Thyroid gland (tissue), 4 donors: ENCODE results near the gene KANK3.

ENCODE experiments used
- CTCF ChIP-seq, 6 experiments: fragments of 200-600 bp in 3 of 6; fragments of 450-650 bp in 3 of 6; sonication (generic) in 3 of 6; IDR thresholded peaks; one replicate each; pipeline ENCODE4 v1.5.1; 2016 to 2019; ENCODE audit warnings: antibody characterized with exemption in 6 of 6, mild to moderate bottlenecking in 2 of 6, inconsistent platforms in 1 of 6, moderate library complexity in 1 of 6
- POLR2A ChIP-seq, 2 donors: fragments of 450-650 bp; IDR thresholded peaks; one replicate each; pipeline ENCODE4 v1.6.1; 2017; ENCODE audit warnings: antibody characterized with exemption in 2 of 2, mild to moderate bottlenecking in 2 of 2, moderate library complexity in 1 of 2

DNA sequence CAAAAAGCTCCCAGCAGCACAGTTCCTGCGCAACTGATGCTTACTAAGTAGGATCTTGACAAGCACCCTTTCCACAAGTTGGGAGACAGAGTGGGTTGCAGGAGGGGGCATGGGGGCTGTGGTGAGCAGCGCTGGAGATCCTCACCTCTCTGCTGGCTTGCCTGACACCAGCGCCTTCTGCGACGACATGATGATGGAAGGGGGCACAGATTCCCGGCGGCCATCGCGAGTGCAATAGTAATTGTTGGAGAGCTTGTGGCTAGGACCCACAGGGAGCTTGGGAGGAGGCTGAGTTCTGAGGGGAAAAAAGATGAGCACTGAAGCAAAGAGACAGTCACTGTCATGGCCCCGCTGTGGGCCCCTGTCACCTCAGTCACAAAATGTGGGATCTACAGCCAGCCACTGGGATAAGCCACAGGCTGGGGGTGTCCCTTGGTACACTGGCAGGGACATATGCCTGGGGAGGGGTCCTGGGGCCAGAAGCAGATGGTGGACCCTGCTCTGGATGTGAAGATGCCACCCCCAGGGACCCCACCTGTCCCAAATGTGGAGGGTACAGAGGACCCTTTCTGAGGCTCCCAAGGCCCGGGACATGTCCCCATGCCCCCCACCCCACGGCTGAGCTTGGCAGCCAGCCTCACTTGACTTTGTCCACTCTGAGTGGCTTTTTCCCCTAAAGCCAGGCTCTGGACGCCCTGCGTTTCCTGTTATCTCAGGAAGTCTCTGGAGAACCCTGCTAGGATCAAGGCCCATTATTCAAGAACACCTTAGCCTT, 26.5 kb downstream of the KANK3 start:
- TF ChIP-seq CTCF (IDR thresholded peaks at IDR 0.05) (no peak), POLR2A (IDR thresholded peaks at IDR 0.05) (no peak)
